ENCODE results near the gene ZNF627. TPM values are rescaled to one million over a fixed set of nuclear protein-coding genes. Genes with fewer than 3 reads are reported as not detected.

The ZNF627 gene
- total and polyA plus RNA-seq, 2 donors (not counting 1 experiment from before 2014, with no cell fraction given), result 10.8 to 26.3 TPM

- no peaks in the 10 kb centered on the region for H3K36me3 ChIP-seq (ENCODE audit: control insufficient read depth, insufficient read depth, low read length)
- no peaks in the 10 kb centered on the region for H3K79me2 ChIP-seq (ENCODE audit: control insufficient read depth, insufficient read depth, low read length)
- no peak for TF ChIP-seq EZH2 (IDR thresholded peaks at IDR 0.05; ENCODE audit: low read length, missing control alignments)
- TF ChIP-seq CTCF (conservative IDR thresholded peaks at IDR 0.05 in 1 of 2, IDR thresholded peaks at IDR 0.05 in 1 of 2; ENCODE audit: low read depth in 1 of 2, low read length in 2 of 2), result no peak
- peak in 1 of 2 donors; percentile 9 for DNase-seq (ENCODE audit: low read depth in 2 of 2)
- H3K27ac ChIP-seq (ENCODE audit: insufficient read depth, low read length), result no peak overlapping the region
- peaks cover 2% of the 10 kb centered on the region for H3K4me1 ChIP-seq (ENCODE audit: control insufficient read depth, extremely low read depth, insufficient read depth, low read length)
- H4K20me1 ChIP-seq (ENCODE audit: control insufficient read depth, extremely low read depth, insufficient read depth, low read length), result no peaks in the 10 kb centered on the region
- H3K4me2 ChIP-seq (ENCODE audit: extremely low read depth, insufficient read depth, low read length), result no peak overlapping the region
- peak overlapping the region; percentile 29 for H2AFZ ChIP-seq (ENCODE audit: low read length)
- no peaks in the 10 kb centered on the region for H3K9me3 ChIP-seq (ENCODE audit: control insufficient read depth, insufficient read depth, low read depth, low read length)
- H3K9ac ChIP-seq (ENCODE audit: insufficient read depth, low read length), result no peak overlapping the region
- peak overlapping the region in 1 of 4 experiments; percentile 2 for H3K4me3 ChIP-seq (replicated peaks in 1 of 4; ENCODE audit: control extremely low read depth in 1 of 4, insufficient read depth in 1 of 4, low read depth in 3 of 4, low read length in 4 of 4)
- peaks cover 3% of the 10 kb centered on the region for H3K27me3 ChIP-seq (ENCODE audit: control insufficient read depth, insufficient read depth, low read length)
Observed at GRCh38 chr19:11578258-11579142, 18.8 kb upstream of the ZNF627 start.

- H3K36me3 ChIP-seq (ENCODE audit: control insufficient read depth, insufficient read depth, low read length), result no peaks in the 10 kb centered on the region
- H3K4me2 ChIP-seq (ENCODE audit: extremely low read depth, insufficient read depth, low read length), result no peak overlapping the region
- no peak overlapping the region for H2AFZ ChIP-seq (ENCODE audit: low read length)
- DNase-seq (ENCODE audit: low read depth in 2 of 2), result no peak
- no peak overlapping the region for H3K27ac ChIP-seq (ENCODE audit: insufficient read depth, low read length)
- no peaks in the 10 kb centered on the region for H3K79me2 ChIP-seq (ENCODE audit: control insufficient read depth, insufficient read depth, low read length)
- H3K9me3 ChIP-seq (ENCODE audit: control insufficient read depth, insufficient read depth, low read depth, low read length), result no peaks in the 10 kb centered on the region
- H3K4me1 ChIP-seq (ENCODE audit: control insufficient read depth, extremely low read depth, insufficient read depth, low read length), result peaks cover 2% of the 10 kb centered on the region
- no peak overlapping the region for H3K9ac ChIP-seq (ENCODE audit: insufficient read depth, low read length)
- H3K4me3 ChIP-seq (replicated peaks in 1 of 4; ENCODE audit: control extremely low read depth in 1 of 4, insufficient read depth in 1 of 4, low read depth in 3 of 4, low read length in 4 of 4), result no peak overlapping the region
- no peak for TF ChIP-seq EZH2 (IDR thresholded peaks at IDR 0.05; ENCODE audit: low read length, missing control alignments)
- TF ChIP-seq CTCF (conservative IDR thresholded peaks at IDR 0.05 in 1 of 2, IDR thresholded peaks at IDR 0.05 in 1 of 2; ENCODE audit: low read depth in 1 of 2, low read length in 2 of 2), result no peak
- H3K27me3 ChIP-seq (ENCODE audit: control insufficient read depth, insufficient read depth, low read length), result peaks cover 3% of the 10 kb centered on the region
- H4K20me1 ChIP-seq (ENCODE audit: control insufficient read depth, extremely low read depth, insufficient read depth, low read length), result no peaks in the 10 kb centered on the region
Observed at GRCh38 chr19:11580116-11580515, 17.2 kb upstream of the ZNF627 start.

- Histone ChIP-seq H3K79me2 (ENCODE audit: control insufficient read depth, insufficient read depth, low read length) (no peaks in the 10 kb centered on the region), H3K9me3 (ENCODE audit: control insufficient read depth, insufficient read depth, low read depth, low read length) (no peaks in the 10 kb centered on the region), H4K20me1 (ENCODE audit: control insufficient read depth, extremely low read depth, insufficient read depth, low read length) (no peaks in the 10 kb centered on the region), H3K4me1 (ENCODE audit: control insufficient read depth, extremely low read depth, insufficient read depth, low read length) (peaks cover 2% of the 10 kb centered on the region), H3K27me3 (ENCODE audit: control insufficient read depth, insufficient read depth, low read length) (peaks cover 3% of the 10 kb centered on the region), H3K36me3 (ENCODE audit: control insufficient read depth, insufficient read depth, low read length) (no peaks in the 10 kb centered on the region), H3K9ac (ENCODE audit: insufficient read depth, low read length) (no peak overlapping the region), H3K27ac (ENCODE audit: insufficient read depth, low read length) (no peak overlapping the region), H2AFZ (ENCODE audit: low read length) (peak overlapping the region; percentile 38), H3K4me3 (replicated peaks in 1 of 4; ENCODE audit: control extremely low read depth in 1 of 4, insufficient read depth in 1 of 4, low read depth in 3 of 4, low read length in 4 of 4) (no peak overlapping the region), H3K4me2 (ENCODE audit: extremely low read depth, insufficient read depth, low read length) (peak overlapping the region; percentile 17)
- no peak for TF ChIP-seq EZH2 (IDR thresholded peaks at IDR 0.05; ENCODE audit: low read length, missing control alignments)
- DNase-seq (ENCODE audit: low read depth in 2 of 2), result peak in 1 of 2 donors; percentile 44
Observed at GRCh38 chr19:11581740-11582139, 15.5 kb upstream of the ZNF627 start.
